Measurements from ENCODE around the gene LRCH1. TPM values are rescaled to one million over a fixed set of nuclear protein-coding genes. Genes with fewer than 3 reads are reported as not detected.

LRCH1 gene
- total and polyA plus RNA-seq, 2 of the 4 experiments (the other 2 are of a cell fraction) = 7.0 to 8.8 TPM

- no peak overlapping the region for H2AK9ac ChIP-seq (replicated peaks; ENCODE audit: low read depth, low read length, poor library complexity)
- H4K91ac ChIP-seq (ENCODE audit: insufficient read depth, low read depth, low read length) = no peak overlapping the region
- no peaks in the 10 kb centered on the region for H4K20me1 ChIP-seq (ENCODE audit: insufficient read depth, low read length)
- no peak overlapping the region for H4K8ac ChIP-seq (ENCODE audit: low read depth in 2 of 2, low read length in 2 of 2)
- DNase-seq (no peak), ATAC-seq (ENCODE audit: low read depth) (no peak)
- H3K4me3 ChIP-seq (ENCODE audit: insufficient read depth, low read depth, low read length) = no peak overlapping the region
- no peak overlapping the region for H3K14ac ChIP-seq (replicated peaks; ENCODE audit: low read depth, low read length)
- no peak overlapping the region for H2AFZ ChIP-seq (replicated peaks; ENCODE audit: low read length, poor library complexity)
- no peak overlapping the region for H3K4me2 ChIP-seq (ENCODE audit: low read depth, low read length)
- H3K27me3 ChIP-seq (ENCODE audit: control insufficient read depth, insufficient read depth, low read length) = no peaks in the 10 kb centered on the region
- H3K27ac ChIP-seq (ENCODE audit: insufficient read depth, low read length) = no peak overlapping the region
- H3K18ac ChIP-seq (ENCODE audit: low read depth, low read length) = no peak overlapping the region
- no peak overlapping the region for H3K56ac ChIP-seq (ENCODE audit: extremely low read depth, insufficient read depth, low read length)
- no peak overlapping the region for H3K9ac ChIP-seq (ENCODE audit: low read depth, low read length)
- TF ChIP-seq MAFK (IDR thresholded peaks at IDR 0.05; ENCODE audit: low read depth, low read length) (no peak), CTCF (conservative IDR thresholded peaks at IDR 0.05; ENCODE audit: low read depth, low read length) (no peak), RCOR1 (IDR thresholded peaks at IDR 0.05; ENCODE audit: insufficient replicate concordance, low read length) (no peak), CHD1 (IDR thresholded peaks at IDR 0.05; ENCODE audit: low read depth, low read length) (no peak), FOS (IDR thresholded peaks at IDR 0.05; ENCODE audit: low read depth, low read length) (no peak), NFE2L2 (IDR thresholded peaks at IDR 0.05; ENCODE audit: low read depth, low read length) (no peak), MXI1 (IDR thresholded peaks at IDR 0.05; ENCODE audit: borderline replicate concordance, low read depth, low read length) (no peak), CEBPB (IDR thresholded peaks at IDR 0.05; ENCODE audit: low read depth, low read length) (no peak), BHLHE40 (IDR thresholded peaks at IDR 0.05; ENCODE audit: low read depth, low read length) (no peak)
- no peak overlapping the region for H2BK20ac ChIP-seq (ENCODE audit: low read depth, low read length)
- no peak overlapping the region for H2BK120ac ChIP-seq (ENCODE audit: low read depth, low read length)
- BruUV-seq (replicated peaks) = no TSS peak
- no peaks in the 10 kb centered on the region for H3K9me3 ChIP-seq (ENCODE audit: control insufficient read depth, insufficient read depth, low read length)
- intact Hi-C loops (cut with micrococcal nuclease) = no loop called here
- no peak overlapping the region for H4K5ac ChIP-seq (ENCODE audit: low read depth, low read length)
- ChIA-PET POLR2A (ENCODE audit: unreplicated experiment) (no interaction called here), CTCF (no interaction called here)
- peaks cover 0 to 4% of the 10 kb centered on the region in 2 experiments; a peak in 1 of 4 replicates for H3K79me1 ChIP-seq (ENCODE audit: low read depth in 1 of 2, low read length in 2 of 2)
- peaks cover 12% of the 10 kb centered on the region for H3K36me3 ChIP-seq (ENCODE audit: control insufficient read depth, insufficient read depth, low read length)
- in situ Hi-C loops (cut with MboI; ENCODE audit: low sequenced_read_pairs) = no loop called here
- H2BK5ac ChIP-seq (ENCODE audit: low read depth, low read length, poor library complexity, severe bottlenecking) = no peak overlapping the region
- dilution Hi-C loops (cut with HindIII; ENCODE audit: low sequenced_read_pairs, unreplicated experiment) = no loop called here
- H3K9me1 ChIP-seq (ENCODE audit: insufficient read depth, low read length) = no peaks in the 10 kb centered on the region; the same call in 1 of the 2 replicates
- H3K23ac ChIP-seq (ENCODE audit: low read depth, low read length) = no peak overlapping the region
- H3K4me1 ChIP-seq (ENCODE audit: control insufficient read depth, insufficient read depth, low read length) = peaks cover 2% of the 10 kb centered on the region; the same call in 1 of the 2 replicates
- no peak overlapping the region for H2AK5ac ChIP-seq (ENCODE audit: low read depth, low read length)
- no peak overlapping the region for H2BK15ac ChIP-seq (ENCODE audit: low read depth, low read length)
- no peak overlapping the region for H3K4ac ChIP-seq (ENCODE audit: low read depth, low read length)
- no CpG with 5 or more reads among the region's 2 CpGs for WGBS, 2 experiments (ENCODE audit: extremely low coverage in 2 of 2, insufficient read length in 1 of 2)
These were observed 220.6 kb downstream of the LRCH1 start for GRCh38 chr13:46773541-46773940.
